HS-27A (cell line): ENCODE results near the gene NEUROG1.
"Not testable (repeated sequence)": the region's sequence is repeated elsewhere in the genome, so short reads cannot be mapped to it uniquely, and the experiment has no call there.

Experiments used
- DNase-seq: peaks from one replicate; pipeline ENCODE4 v3.0.0-alpha.2; 2012; ENCODE audit warnings: low read depth, missing footprints

The NEUROG1 gene

DNA sequence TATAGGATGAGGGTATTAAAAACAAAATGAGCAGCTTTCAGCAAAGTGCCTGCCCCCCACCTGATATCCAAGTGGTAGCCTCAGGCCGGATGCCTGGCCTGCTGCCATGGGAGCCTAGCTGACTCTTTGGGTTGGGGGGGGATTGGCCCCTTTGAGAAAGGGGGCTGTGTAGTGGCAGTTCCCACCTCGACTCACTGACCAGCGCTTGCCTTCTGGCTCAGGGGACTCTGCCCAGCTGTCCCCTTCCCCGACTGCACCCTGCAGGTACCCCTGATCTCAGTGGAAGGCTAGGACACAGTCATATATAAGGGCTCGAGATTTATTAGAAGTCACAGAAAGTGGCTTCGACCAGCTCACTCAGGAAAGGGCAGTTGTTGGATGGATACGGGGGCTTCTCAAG, 1.5 kb upstream of the NEUROG1 start:
- DNase-seq: no peak

DNA sequence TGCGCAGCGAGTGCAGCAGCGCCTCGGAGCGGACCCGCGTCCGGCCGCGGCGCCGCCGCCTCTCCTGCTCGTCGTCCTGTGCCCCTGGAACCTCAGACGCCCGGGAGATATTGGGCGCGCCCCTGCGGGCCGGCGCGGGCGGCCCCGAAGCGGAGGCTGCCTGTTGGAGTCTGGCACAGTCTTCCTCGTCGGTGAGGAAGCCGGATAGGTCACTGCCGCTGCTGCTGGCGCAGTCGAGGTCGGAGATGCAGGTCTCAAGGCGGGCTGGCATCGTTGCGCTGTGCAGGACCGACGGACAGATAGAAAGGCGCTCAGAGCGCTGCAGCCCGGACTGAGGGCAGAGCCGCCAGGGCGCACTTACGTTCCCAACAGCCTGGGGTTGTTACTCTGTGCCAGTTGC, 344 bp downstream of the NEUROG1 start:
- no peak for DNase-seq

DNA sequence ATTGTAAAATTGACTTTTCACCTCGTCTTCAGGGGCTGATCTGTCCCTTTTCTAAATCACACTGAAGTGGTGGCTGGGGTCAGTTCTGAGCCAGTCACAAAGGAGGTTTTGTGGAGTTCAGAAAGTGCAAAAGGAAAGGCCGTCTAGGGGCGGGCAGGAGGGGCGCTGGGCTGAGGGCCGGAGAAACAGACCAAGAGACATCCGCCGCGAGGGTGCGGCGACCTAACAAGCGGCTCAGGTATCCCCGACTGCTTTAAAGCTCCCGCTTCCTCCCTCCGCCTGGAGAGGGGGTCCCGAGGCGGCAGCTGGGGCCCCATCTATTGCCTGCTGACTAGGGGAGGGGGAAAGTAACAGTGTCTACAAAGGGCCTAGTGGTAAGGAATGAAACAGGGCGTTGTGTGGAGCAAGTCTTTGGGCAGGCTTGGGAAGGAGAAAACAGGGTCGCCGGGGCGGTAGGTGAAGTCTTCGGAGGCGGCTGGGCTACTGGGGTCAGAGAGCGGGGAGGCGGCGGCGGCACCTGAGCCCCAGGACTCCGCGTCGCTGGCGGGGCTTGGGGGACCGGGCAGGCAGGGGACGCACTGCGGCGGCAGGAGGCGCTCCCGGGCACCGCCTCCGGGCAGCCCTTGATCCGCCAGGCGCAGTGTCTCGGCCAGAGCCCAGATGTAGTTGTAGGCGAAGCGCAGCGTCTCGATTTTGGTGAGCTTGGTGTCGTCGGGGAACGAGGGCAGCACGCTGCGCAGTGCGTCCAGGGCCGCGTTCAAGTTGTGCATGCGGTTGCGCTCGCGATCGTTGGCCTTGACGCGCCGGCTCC, 950 bp downstream of the NEUROG1 start:
- no peak for DNase-seq

GRCh38 chr5:135533794-135534193, 2.0 kb downstream of the NEUROG1 start:
- DNase-seq: no peak

DNA sequence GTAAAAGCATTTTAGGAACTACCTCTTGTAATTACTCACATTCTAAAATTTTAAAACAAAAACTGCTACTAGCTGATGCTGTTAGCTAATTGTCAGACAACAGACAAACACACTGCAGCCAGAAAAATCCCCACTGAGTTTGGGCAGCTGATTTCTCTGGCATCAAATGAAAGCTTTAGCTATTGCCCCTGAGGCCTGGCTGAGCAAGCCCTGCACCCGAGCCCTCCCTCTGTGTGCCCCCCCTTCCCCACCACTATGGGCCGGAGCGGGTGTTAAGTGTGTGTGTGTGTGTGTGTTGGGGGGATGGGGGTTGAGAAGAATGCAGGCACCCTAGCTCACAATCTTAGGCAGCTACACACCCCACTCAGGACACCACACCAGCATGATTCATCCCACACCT, 2.4 kb downstream of the NEUROG1 start:
- no peak for DNase-seq

GRCh38 chr5:135529576-135529975, 6.2 kb downstream of the NEUROG1 start:
- DNase-seq: not testable (repeated sequence)

GRCh38 chr5:135526924-135527323, 8.8 kb downstream of the NEUROG1 start:
- DNase-seq: no peak

DNA sequence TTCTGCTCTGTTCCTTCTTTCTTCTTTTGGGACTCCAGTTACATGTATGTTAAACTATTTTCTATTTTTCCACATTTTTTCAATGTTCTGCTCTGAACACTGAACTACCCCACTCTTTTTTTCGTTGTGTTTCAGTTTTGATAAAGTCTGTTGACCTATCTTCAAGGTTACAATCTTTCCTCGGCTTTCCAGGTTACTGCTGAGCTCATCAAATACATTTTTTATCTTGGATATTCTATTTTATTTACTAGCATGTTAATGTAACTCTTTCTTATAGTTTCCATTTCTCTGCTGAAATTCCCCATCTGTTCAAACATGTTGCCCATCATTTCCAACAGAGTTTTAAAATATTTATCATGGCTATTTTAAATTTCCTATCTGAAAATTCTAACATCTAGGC, 13.8 kb downstream of the NEUROG1 start:
- no peak for DNase-seq

- no peak for DNase-seq
Observed at GRCh38 chr5:135517631-135518030, 18.1 kb downstream of the NEUROG1 start.

DNA sequence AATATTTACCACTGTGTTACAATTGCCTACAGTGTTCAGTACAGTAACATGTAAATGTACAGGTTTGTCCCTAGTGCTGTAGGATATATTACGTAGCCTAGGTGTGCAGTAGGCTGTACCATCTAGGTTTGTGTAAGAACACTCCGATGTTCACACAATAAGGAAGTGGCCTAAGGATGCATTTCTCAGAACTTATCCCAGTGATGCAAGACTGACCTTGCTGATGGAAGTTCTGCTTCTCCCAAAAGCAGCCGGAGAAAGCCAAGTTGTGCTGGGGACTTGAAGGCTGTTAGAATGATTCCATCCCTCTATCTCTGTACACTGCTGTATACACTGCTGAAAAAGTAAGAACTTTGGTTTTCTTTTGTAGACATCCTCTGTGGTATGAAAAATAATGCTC, 21.6 kb downstream of the NEUROG1 start:
- DNase-seq: no peak

DNA sequence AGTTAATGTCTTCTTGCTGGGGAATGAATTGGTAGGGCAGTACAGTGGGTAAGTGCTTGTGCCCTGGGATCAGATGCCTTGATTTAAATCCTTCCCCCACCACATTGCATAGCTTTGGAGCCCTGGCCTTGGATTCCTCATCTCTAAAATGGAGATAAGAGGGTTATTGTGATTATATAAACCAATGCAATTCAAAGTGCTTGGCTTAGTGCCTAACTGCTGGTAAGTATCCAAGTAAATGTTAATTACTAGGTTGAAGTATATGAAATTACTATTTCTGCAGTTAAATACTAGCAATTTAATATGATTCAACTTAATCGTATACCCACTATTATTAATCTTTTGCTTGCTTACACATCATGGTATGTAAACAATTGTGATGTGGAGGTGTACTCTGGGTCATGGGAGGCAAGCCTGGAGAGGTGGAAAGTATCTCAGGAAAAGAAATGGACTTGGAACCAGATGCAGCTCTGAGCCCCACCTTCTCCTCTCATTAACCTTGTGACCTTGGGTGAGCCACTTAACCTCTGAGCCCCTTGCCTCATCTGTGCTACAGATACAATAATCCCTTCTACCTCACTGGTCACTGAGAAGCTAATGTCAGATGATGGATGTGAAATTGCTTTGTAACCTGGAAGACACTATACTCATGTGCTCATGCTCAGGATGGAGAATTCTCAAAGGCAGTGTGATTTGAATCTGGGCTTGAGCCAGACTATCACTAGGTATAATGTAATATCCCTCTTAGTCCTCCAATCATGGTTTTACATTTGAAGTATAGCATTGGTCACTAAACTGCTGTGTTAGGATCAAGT, 23.8 kb downstream of the NEUROG1 start:
- no peak for DNase-seq

- DNase-seq: no peak
Observed at GRCh38 chr5:135509995-135510394, 25.8 kb downstream of the NEUROG1 start.

GRCh38 chr5:135508496-135509005, 27.2 kb downstream of the NEUROG1 start:
- DNase-seq: no peak

- DNase-seq: no peak
Observed at GRCh38 chr5:135505973-135506372, 29.8 kb downstream of the NEUROG1 start.

GRCh38 chr5:135504376-135504775, 31.4 kb downstream of the NEUROG1 start:
- no peak for DNase-seq

GRCh38 chr5:135503871-135504270, 31.9 kb downstream of the NEUROG1 start:
- DNase-seq: no peak

DNA sequence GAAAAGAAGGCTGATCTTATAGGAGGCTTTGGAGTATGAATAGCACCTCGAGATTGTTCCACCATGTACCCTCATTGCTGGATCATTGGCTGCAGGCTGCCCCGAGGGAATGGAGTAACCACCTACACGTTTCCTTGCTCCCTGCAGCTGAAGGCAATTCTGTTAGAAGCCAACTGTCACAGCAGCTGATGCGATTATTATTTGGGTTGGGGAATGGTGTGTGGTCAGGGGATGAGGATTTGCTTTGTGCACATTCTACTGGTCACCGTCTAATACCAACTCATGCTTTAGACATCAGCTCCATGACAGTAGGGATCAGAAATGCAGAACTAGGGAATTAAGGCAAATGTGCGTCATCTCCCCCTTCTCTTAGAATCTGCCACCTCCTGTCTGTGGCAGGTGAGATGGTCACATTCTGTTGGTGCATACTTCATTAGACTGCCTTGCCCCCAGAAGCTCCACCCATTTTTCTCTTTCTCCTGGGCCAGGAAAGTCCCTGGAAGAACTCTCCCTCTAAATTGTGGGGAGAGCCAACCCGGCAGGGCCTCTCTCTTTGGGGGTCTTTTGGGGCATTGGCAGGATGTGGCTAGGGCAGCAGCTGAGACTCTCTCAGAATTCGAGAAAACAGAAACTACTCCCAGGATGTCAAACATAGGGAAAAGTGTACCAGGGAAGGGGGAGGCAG, 32.8 kb downstream of the NEUROG1 start:
- DNase-seq: no peak

GRCh38 chr5:135501965-135502364, 33.8 kb downstream of the NEUROG1 start:
- DNase-seq: no peak

DNA sequence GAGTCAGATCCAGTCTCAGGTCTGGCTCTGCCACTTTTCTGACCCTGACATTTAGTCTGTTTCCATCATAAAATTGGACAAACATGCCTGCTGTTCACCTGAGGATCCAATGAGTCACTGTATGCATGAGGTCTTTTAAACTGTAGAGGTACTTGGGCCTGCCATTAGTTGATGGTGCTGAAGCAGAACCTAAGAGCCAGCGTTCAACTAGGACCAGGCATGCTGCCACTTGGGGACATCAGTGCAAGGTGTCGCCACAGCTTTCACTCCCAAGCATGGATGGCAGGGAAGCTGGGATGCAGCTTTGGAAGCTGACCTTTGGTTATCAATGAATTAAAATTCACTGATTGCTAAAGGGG, 37.1 kb downstream of the NEUROG1 start:
- no peak for DNase-seq

DNA sequence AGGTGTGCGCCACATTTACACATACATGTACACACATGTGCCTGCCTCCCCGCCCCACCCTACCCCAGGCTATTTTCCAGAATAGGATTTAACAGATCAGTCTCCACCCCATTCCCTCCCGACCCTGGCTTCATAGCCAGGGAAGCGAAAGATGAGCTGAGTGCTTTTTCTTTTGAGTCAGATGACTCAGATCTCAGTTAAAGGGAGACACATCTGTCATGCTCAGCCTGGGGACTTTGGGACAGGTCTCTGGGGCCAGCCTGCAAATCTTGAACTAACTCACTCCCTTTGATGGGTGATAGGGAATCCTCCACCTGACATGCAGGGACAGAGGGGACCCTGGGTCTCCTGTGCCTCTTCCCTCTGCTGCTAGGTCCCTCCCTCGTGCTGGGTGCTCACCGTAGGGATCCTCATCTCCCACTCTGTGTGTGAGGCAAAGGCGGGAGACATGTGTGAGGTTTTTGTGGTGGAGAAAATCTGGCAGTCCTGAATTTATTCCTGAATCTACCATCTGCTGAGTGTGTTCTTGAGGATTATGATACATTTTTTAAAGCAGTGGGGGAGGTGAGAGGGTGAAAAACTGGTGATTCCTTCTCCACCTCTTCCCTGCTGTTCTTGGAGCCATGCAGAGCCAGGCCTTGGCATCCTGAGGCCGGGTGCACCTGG, 37.7 kb downstream of the NEUROG1 start:
- DNase-seq: no peak

GRCh38 chr5:135495531-135495930, 40.2 kb downstream of the NEUROG1 start:
- not testable (repeated sequence) for DNase-seq

- no peak for DNase-seq
Observed at GRCh38 chr5:135494196-135494595, 41.6 kb downstream of the NEUROG1 start.
